Lower leg skin (tissue), 3 donors: ENCODE results near the gene HNF1A.

ENCODE experiments used
- POLR2A ChIP-seq, 2 donors: fragments of 450-650 bp; IDR thresholded peaks; one replicate each; pipeline ENCODE4 v1.6.1; 2016 to 2017; ENCODE audit warnings: antibody characterized with exemption in 2 of 2, mild to moderate bottlenecking in 1 of 2, moderate library complexity in 1 of 2
- TF ChIP-seq, protein P1 (sequence below), 3 donors: fragments of 450-650 bp; IDR thresholded peaks; one replicate each; pipeline ENCODE4 v1.5.1; 2016; ENCODE audit warnings: antibody characterized with exemption in 3 of 3, mild to moderate bottlenecking in 3 of 3, moderate library complexity in 2 of 3

DNA sequence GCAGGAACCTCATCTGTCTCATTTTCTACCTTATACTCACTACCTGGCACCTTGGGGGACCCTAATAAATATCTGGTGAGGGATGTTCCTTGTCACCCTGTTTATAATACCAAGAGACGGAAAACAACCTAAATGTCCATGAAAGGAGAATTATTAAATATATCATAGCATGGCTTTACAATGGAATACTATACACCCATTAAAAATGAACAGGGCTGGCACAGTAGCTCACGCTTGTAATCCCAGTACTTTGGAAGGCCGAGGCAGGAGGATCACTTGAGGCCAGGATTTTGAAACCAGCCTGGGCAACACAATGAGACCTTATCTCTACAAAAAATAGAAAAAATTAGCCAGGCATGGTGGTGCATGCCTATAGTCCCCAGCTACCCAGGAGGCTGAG is 39.8 kb upstream of the HNF1A start:
- TF ChIP-seq POLR2A (IDR thresholded peaks at IDR 0.05) = no peak
- TF ChIP-seq, protein P1, sequence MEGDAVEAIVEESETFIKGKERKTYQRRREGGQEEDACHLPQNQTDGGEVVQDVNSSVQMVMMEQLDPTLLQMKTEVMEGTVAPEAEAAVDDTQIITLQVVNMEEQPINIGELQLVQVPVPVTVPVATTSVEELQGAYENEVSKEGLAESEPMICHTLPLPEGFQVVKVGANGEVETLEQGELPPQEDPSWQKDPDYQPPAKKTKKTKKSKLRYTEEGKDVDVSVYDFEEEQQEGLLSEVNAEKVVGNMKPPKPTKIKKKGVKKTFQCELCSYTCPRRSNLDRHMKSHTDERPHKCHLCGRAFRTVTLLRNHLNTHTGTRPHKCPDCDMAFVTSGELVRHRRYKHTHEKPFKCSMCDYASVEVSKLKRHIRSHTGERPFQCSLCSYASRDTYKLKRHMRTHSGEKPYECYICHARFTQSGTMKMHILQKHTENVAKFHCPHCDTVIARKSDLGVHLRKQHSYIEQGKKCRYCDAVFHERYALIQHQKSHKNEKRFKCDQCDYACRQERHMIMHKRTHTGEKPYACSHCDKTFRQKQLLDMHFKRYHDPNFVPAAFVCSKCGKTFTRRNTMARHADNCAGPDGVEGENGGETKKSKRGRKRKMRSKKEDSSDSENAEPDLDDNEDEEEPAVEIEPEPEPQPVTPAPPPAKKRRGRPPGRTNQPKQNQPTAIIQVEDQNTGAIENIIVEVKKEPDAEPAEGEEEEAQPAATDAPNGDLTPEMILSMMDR (IDR thresholded peaks at IDR 0.05) = no peak
